Sigmoid colon (tissue), 7 donors: Measurements from ENCODE around the gene COG7. TPM values are rescaled to one million over a fixed set of nuclear protein-coding genes. Genes with fewer than 3 reads are reported as not detected.

ENCODE experiments used
- DNase-seq: peaks from one replicate; pipeline ENCODE4 v3.0.0-alpha.2; 2019
- H3K27ac ChIP-seq, 4 donors: fragments of 200-600 bp; sonication (generic); one replicate each; pipeline ENCODE4 v1.5.1; 2016 to 2019; ENCODE audit warnings: mild to moderate bottlenecking in 1 of 4
- H3K27me3 ChIP-seq, 3 donors: fragments of 200-600 bp; sonication (generic); one replicate each; pipeline ENCODE4 v1.5.1; 2019; ENCODE audit warnings: mild to moderate bottlenecking in 1 of 3
- H3K36me3 ChIP-seq, 4 donors: fragments of 200-600 bp; sonication (generic); one replicate each; pipeline ENCODE4 v1.5.1; 2016 to 2019
- H3K4me1 ChIP-seq, 4 donors: fragments of 200-600 bp; sonication (generic); one replicate each; pipeline ENCODE4 v1.5.1; 2017 to 2019
- H3K4me3 ChIP-seq, 4 donors: fragments of 200-600 bp; sonication (generic); one replicate each; pipeline ENCODE4 v1.5.1; 2017 to 2019; ENCODE audit warnings: mild to moderate bottlenecking in 2 of 4, moderate library complexity in 1 of 4
- H3K9me3 ChIP-seq, 4 donors: fragments of 200-600 bp in 3 of 4; sonication (generic) in 3 of 4; one replicate each; pipeline versions ENCODE4 v1.5.1 to v1.6.1; 2013 to 2019
- CTCF ChIP-seq, 4 experiments: fragments of 450-650 bp in 3 of 4; fragments of 200-600 bp in 1 of 4; IDR thresholded peaks; one replicate each; pipeline ENCODE4 v1.5.1; 2016 to 2019; ENCODE audit warnings: antibody characterized with exemption in 4 of 4, mild to moderate bottlenecking in 3 of 4, moderate library complexity in 2 of 4
- EP300 ChIP-seq, 4 donors: sonication (generic); formaldehyde crosslinking; IDR thresholded peaks; one replicate each; pipeline ENCODE4 v1.6.1; 2017; ENCODE audit warnings: antibody characterized with exemption in 4 of 4
- POLR2A ChIP-seq, 2 donors: fragments of 450-650 bp; IDR thresholded peaks; one replicate each; pipeline ENCODE4 v1.6.1; 2016; ENCODE audit warnings: antibody characterized with exemption in 2 of 2, mild to moderate bottlenecking in 2 of 2, moderate library complexity in 2 of 2
- POLR2AphosphoS5 ChIP-seq, 4 donors: sonication (generic); formaldehyde crosslinking; IDR thresholded peaks; one replicate each; pipeline ENCODE4 v1.6.1; 2017; ENCODE audit warnings: antibody characterized with exemption in 4 of 4
- WGBS, 2 donors: extraction: QIAGEN DNeasy Blood & Tissue Kit; methylation state at CpG; one replicate each; pipeline ENCODE4 v1.1.7; 2013; 5-methylcytosine and 5-hydroxymethylcytosine counted together
- intact Hi-C: fragments of 100-400 bp; cut with DNase I; formaldehyde crosslinking; loops from one replicate; pipeline ENCODE4 v1.15.1; 2023
- polyA plus RNA-seq, 3 donors: library from polyadenylated mRNA; stranded (reverse); fragments of 200-250 nt; gene quantifications; one replicate each; pipeline ENCODE4 v1.2.3, GENCODE V29; 2013
- total RNA-seq, 4 donors: library from RNA; depleted of rRNA; stranded (reverse); fragments of >200 nt; gene quantifications; one replicate each; pipeline ENCODE4 v1.1.0, GENCODE V29; 2016
- donor health status: healthy with polysubstance abuse.
- donor health status: Bipolar disorder and iron deficiency.
- donor health status: healthy.

COG7 gene
- total and polyA plus RNA-seq, 7 donors, result 12.0 to 26.0 (median 17.4) TPM

GRCh38 chr16:23500212-23500861 is 47.3 kb upstream of the COG7 start:
- no peak overlapping the region for H3K27ac ChIP-seq
- no peak overlapping the region for H3K4me3 ChIP-seq
- peaks cover 0 to 30% (median 20%) of the 10 kb centered on the region in 4 donors for H3K4me1 ChIP-seq
- DNase-seq, result no peak
- peaks cover 0 to 5% (median 0%) of the 10 kb centered on the region in 4 donors for H3K36me3 ChIP-seq
- no peaks in the 10 kb centered on the region for H3K9me3 ChIP-seq
- no peaks in the 10 kb centered on the region for H3K27me3 ChIP-seq
- intact Hi-C loops, result no loop called here
- 58 to 82% methylated on average over 20 of the region's 20 CpGs for WGBS, 2 donors
- no peak for TF ChIP-seq POLR2AphosphoS5 (IDR thresholded peaks at IDR 0.05)
- TF ChIP-seq CTCF (IDR thresholded peaks at IDR 0.05), result no peak
- TF ChIP-seq EP300 (IDR thresholded peaks at IDR 0.05), result no peak
- TF ChIP-seq POLR2A (IDR thresholded peaks at IDR 0.05), result no peak

GRCh38 chr16:23499801-23500200 is 46.8 kb upstream of the COG7 start:
- WGBS, 2 donors, result 62 to 78% methylated on average over 7 of the region's 7 CpGs
- Histone ChIP-seq H3K9me3 (no peaks in the 10 kb centered on the region), H3K36me3 (peaks cover 0 to 10% (median under 1%) of the 10 kb centered on the region in 4 donors), H3K4me1 (peaks cover 0 to 25% (median 14%) of the 10 kb centered on the region in 4 donors), H3K27me3 (no peaks in the 10 kb centered on the region), H3K27ac (no peak overlapping the region), H3K4me3 (no peak overlapping the region)
- intact Hi-C loops, result no loop called here
- no peak for TF ChIP-seq POLR2AphosphoS5 (IDR thresholded peaks at IDR 0.05)
- no peak for TF ChIP-seq CTCF (IDR thresholded peaks at IDR 0.05)
- no peak for TF ChIP-seq POLR2A (IDR thresholded peaks at IDR 0.05)
- TF ChIP-seq EP300 (IDR thresholded peaks at IDR 0.05), result no peak
- no peak for DNase-seq

GRCh38 chr16:23498863-23499262 is 45.9 kb upstream of the COG7 start:
- H3K36me3 ChIP-seq, result peaks cover 7 to 20% (median 9%) of the 10 kb centered on the region in 4 donors
- no peak for TF ChIP-seq CTCF (IDR thresholded peaks at IDR 0.05)
- no peak for TF ChIP-seq POLR2AphosphoS5 (IDR thresholded peaks at IDR 0.05)
- TF ChIP-seq POLR2A (IDR thresholded peaks at IDR 0.05), result no peak
- no peak for TF ChIP-seq EP300 (IDR thresholded peaks at IDR 0.05)
- intact Hi-C loops, result no loop called here
- DNase-seq, result no peak
- no peaks in the 10 kb centered on the region for H3K9me3 ChIP-seq
- peaks cover 0 to 17% (median 5%) of the 10 kb centered on the region in 4 donors for H3K4me1 ChIP-seq
- no peaks in the 10 kb centered on the region for H3K27me3 ChIP-seq
- H3K4me3 ChIP-seq, result no peak overlapping the region
- no peak overlapping the region for H3K27ac ChIP-seq
- 91 to 95% methylated on average over 11 of the region's 11 CpGs for WGBS, 2 donors

- Histone ChIP-seq H3K4me3 (no peak overlapping the region), H3K27me3 (no peaks in the 10 kb centered on the region), H3K36me3 (peaks cover 16 to 33% (median 22%) of the 10 kb centered on the region in 4 donors), H3K9me3 (no peaks in the 10 kb centered on the region), H3K27ac (peak overlapping the region in 1 of 4 donors; percentile 7), H3K4me1 (peaks cover 0 to 18% (median 5%) of the 10 kb centered on the region in 4 donors)
- DNase-seq, result no peak
- no peak for TF ChIP-seq POLR2AphosphoS5 (IDR thresholded peaks at IDR 0.05)
- TF ChIP-seq EP300 (IDR thresholded peaks at IDR 0.05), result no peak
- TF ChIP-seq POLR2A (IDR thresholded peaks at IDR 0.05), result no peak
- no peak for TF ChIP-seq CTCF (IDR thresholded peaks at IDR 0.05)
- 92 to 95% methylated on average over 6 of the region's 6 CpGs for WGBS, 2 donors
- intact Hi-C loops, result no loop called here
These were observed 44.5 kb upstream of the COG7 start for GRCh38 chr16:23497543-23497868.
